Fibroblast of the aortic adventitia (primary cell): Measurements from ENCODE around the gene TRPV6. TPM values are rescaled to one million over a fixed set of nuclear protein-coding genes. Genes with fewer than 3 reads are reported as not detected.

Source experiments
- DNase-seq: peaks from one replicate; pipeline ENCODE4 v3.0.0-alpha.2; 2010; ENCODE audit warnings: low read depth
- H3K4me3 ChIP-seq: 2 replicates; pipeline ENCODE4 v1.5.1; 2011; ENCODE audit warnings: low read depth, mild to moderate bottlenecking, control low read depth, low read length, moderate library complexity
- total RNA-seq: library from RNA; depleted of rRNA; stranded (reverse); fragments of >200 nt; gene quantifications from 2 replicates; pipeline ENCODE4 v1.2.3, GENCODE V29; 2012; ENCODE audit warnings: low replicate concordance
- TF ChIP-seq, protein P1 (sequence below): IDR thresholded peaks from 2 replicates; pipeline ENCODE4 v1.5.1; 2011; ENCODE audit warnings: mild to moderate bottlenecking, low read length, control low read depth, inconsistent platforms; ENCODE audit not compliant: insufficient read depth

Gene TRPV6
- total RNA-seq: 0.08 TPM in 1 of 2 replicates, not detected in the other

DNA sequence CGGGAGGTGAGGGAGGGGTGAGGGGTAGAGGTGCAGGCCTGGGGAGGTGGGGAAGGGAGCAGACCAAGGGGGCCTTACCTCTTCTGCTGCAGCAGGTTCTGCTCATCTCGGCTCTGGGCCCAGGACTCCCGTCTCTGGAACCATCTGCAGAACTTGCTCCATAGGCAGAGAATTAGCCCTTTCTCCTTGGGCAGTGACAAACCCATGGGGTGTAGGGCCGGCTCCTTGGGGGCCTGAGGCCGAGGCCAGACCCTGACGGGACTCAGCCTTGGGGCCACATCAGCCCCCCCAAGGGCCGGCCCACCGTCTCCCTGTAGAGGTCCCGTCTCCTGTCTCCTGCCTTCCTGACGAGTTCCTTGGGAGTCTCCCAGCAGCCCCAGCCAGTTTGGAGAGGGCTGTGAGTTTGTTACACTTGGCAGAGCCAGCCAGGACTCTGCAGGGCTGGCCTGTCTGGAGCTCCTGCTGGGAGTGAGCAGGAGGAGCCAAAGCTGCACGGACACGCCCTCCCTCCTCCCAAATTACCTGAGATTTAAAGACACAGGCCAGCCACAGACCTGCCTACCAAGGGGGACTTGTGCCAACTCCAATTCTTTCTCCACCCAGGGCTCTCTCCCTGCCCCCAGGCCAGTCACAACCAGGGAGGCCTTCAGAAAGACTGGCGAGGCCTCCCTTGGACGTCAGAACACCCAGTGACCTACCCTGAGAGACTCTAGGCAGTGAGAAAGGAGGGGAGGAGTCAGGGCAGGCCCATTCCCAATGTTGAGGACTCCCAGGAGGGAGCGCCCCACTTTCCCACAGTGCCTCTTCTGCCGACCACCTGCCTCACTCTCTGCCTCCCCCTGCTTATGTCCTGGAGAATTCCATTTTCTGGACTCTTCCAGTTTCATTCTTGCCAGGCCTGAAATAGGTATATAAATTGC, at the start of gene TRPV6:
TRPV6 (minus strand) TSS at position 435 of the 920 bp plus-strand sequence.
- no peak within 1 kb of the TSS for H3K4me3 ChIP-seq
- TF ChIP-seq, protein P1, sequence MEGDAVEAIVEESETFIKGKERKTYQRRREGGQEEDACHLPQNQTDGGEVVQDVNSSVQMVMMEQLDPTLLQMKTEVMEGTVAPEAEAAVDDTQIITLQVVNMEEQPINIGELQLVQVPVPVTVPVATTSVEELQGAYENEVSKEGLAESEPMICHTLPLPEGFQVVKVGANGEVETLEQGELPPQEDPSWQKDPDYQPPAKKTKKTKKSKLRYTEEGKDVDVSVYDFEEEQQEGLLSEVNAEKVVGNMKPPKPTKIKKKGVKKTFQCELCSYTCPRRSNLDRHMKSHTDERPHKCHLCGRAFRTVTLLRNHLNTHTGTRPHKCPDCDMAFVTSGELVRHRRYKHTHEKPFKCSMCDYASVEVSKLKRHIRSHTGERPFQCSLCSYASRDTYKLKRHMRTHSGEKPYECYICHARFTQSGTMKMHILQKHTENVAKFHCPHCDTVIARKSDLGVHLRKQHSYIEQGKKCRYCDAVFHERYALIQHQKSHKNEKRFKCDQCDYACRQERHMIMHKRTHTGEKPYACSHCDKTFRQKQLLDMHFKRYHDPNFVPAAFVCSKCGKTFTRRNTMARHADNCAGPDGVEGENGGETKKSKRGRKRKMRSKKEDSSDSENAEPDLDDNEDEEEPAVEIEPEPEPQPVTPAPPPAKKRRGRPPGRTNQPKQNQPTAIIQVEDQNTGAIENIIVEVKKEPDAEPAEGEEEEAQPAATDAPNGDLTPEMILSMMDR: no peak
- no peak for DNase-seq

DNA sequence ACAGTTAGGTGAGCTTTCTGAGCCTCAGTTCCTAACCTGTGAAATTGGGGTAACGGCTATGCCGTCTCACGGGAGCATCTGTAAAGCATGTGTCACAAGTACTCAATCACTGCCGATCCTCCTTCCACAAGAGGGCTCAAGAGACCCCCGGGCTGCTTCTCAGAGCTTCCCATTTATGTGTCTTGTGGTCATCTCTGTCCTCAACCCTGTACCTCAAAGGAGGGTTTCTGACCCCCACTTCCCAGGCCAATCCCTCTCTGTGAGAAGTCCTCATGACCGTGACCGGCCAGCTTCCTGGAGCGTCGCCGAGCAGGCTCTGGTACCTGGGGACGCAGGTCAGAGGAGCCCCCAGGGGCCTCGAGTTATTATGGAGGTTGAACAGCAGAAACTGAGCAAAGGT, 48.5 kb upstream of the TRPV6 start:
- H3K4me3 ChIP-seq: no peak overlapping the region
- TF ChIP-seq, protein P1: no peak
- DNase-seq: no peak

DNA sequence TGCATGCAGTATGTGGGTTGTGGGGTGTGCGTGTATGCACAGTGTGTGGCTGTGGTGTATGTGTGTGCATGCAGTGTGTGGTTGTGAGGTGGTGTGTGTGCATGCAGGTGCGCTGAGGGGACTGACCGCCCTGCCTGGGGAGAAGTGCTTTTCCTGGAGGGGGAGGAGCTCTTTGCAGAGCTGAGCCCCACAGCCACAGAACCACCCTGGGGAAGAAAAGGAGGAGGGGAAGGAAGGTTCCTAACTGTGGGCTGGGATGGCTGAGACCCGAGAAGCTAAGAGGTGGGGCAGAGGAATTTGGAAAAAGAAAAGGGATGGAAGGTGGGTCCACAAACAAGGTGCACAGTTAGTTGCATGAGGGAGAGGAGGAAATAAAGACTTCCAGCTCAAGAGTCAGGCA, 48.1 kb upstream of the TRPV6 start, which contains the start of gene TRPV5:
TRPV5 (minus strand) TSS at position 123 of the 400 bp plus-strand sequence. CDS start 287 bp downstream, outside the sequence.
- TF ChIP-seq, protein P1: no peak
- no peak for DNase-seq
- no peak within 1 kb of the TSS for H3K4me3 ChIP-seq

DNA sequence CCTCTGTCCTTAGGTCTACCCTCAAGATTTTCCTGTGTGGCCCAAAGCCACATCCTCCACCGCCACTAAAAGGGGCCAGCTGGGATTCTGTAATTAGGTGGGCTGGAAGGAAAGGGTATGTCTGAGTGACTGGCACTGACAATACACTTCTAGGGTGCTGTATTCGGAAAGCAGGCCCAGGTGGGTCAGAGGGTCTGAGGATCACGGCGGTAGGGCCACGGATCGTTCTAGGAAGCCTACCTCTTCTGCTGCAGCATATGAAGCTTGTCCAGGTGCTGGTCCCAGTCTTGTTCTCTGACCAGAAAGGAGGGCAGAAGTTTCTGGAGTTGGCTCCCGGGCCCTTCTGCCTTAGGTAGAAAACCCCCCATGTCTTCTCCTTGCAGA, 47.5 kb upstream of the TRPV6 start:
- TF ChIP-seq, protein P1: no peak
- H3K4me3 ChIP-seq: no peak overlapping the region
- DNase-seq: no peak

DNA sequence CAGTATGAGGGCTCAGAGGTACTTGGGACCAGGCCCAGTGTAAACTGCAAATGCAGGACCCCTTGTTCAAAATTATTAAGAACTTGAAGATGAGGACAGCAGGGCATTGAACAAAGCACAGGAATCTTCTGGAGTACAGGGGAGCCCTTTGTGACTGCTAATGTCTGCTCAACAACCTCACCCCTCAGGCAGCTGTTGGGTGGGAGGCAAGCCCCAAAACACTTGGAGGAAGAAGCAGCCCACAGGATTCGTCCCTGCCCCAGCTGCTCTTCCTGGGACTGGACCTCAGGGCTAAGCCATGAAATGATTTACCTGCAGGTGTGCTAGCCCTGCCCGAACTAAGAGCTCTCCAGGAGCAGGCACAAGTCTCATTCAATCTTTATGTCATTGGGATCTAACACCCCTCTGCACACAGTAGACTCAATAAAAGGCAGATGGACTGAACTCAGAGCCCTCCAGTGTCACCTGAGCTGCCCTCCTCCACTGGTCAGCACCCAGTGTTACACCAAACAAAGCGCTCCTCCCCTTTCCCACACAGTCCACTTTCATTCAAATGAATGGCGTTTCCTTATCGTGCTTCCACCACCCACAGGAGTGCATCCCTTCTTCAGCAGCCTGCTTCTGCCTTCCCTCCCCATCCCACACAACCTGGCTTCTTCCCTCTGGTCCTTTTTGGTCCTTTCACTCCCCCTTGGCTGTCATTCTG, 47.0 kb upstream of the TRPV6 start:
- DNase-seq: no peak
- TF ChIP-seq, protein P1: no peak
- H3K4me3 ChIP-seq: no peak overlapping the region

DNA sequence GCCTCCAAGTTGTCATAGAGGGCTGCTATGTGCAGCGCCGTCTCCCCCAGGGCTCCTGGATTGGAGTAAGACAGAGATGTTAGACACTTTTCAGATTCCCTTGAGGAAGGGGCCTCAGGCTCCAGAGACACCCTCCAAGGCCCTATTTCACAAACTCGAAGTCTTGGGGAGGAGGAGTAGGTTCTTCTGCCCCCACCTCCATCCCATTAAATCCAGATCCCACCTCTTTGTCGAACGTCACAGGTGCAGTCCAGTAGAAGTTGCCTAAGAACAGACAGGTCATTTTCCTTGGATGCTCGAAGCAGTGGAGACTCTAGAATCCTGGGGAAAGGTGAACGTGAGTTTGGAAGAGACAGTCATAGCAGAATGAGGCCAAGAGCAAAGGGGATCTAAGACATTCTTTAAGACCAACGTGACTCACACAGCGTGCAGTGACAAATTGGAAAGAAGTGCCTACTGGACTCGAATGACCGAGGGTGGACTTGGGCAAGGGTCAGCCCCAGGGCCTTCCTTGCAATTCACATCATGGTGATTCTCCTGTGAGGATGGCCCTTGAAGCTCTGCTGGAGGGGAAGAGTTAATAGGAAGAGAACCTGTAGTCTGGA, 44.7 kb upstream of the TRPV6 start:
- TF ChIP-seq, protein P1: no peak
- DNase-seq: no peak
- H3K4me3 ChIP-seq: no peak overlapping the region
